Erythroblast (primary cell): Measurements from ENCODE around the gene PTPRM.

ENCODE experiments used
- GATA1 ChIP-seq: IDR thresholded peaks from 2 replicates; pipeline ENCODE4 v1.6.1; 2011; ENCODE audit warnings: low read depth, mild to moderate bottlenecking, control low read depth, low read length, moderate library complexity
- POLR2A ChIP-seq: IDR thresholded peaks from 2 replicates; pipeline ENCODE4 v1.6.1; 2011; ENCODE audit warnings: mild to moderate bottlenecking, low read length

- TF ChIP-seq POLR2A (no peak), GATA1 (no peak)
Observed at GRCh38 chr18:7950380-7951136, 383.4 kb downstream of the PTPRM start.
